GM12891 (cell line): Measurements from ENCODE around the gene DNASE1L1.

Source experiments
- POLR2A ChIP-seq: IDR thresholded peaks from 2 replicates; pipeline ENCODE4 v1.6.1; 2011; ENCODE audit warnings: low read depth, low read length, control low read depth
- POLR2AphosphoS5 ChIP-seq: IDR thresholded peaks from 2 replicates; pipeline ENCODE4 v1.6.1; 2011; ENCODE audit warnings: low read depth, low read length, control low read depth
- POU2F2 ChIP-seq: IDR thresholded peaks from 2 replicates; pipeline ENCODE4 v1.6.1; 2011; ENCODE audit warnings: low read depth, mild to moderate bottlenecking, control low read depth, low read length, moderate library complexity

GRCh38 chrX:154363706-154364439 is 45.2 kb downstream of the DNASE1L1 start:
- TF ChIP-seq POLR2A (no peak), POLR2AphosphoS5 (no peak), POU2F2 (no peak)
